Adrenal gland (tissue), 12 donors: ENCODE results near the gene METTL8. TPM values are rescaled to one million over a fixed set of nuclear protein-coding genes. Genes with fewer than 3 reads are reported as not detected.

Experiments
- DNase-seq, 7 donors: peaks; one replicate each; pipeline ENCODE4 v3.0.0-alpha.2; 2019 to 2020
- H3K27ac ChIP-seq, 5 donors: fragments of 200-600 bp; sonication (generic) in 4 of 5; 1 replicate in 3 of 5; 2 replicates in 2 of 5; pipeline versions ENCODE4 v1.5.1 to v1.8.0; 2016 to 2020; ENCODE audit warnings: mild to moderate bottlenecking in 1 of 5
- H3K27me3 ChIP-seq: fragments of 200-600 bp; 2 replicates; pipeline ENCODE4 v1.8.0; 2021
- H3K36me3 ChIP-seq, 2 donors: fragments of 200-600 bp; replicated peaks in 1 of 2; 1 replicate in 1 of 2; 2 replicates in 1 of 2; pipeline versions ENCODE4 v1.5.1 to v1.8.0; 2018 to 2022
- H3K4me1 ChIP-seq, 2 donors: fragments of 200-600 bp; replicated peaks in 1 of 2; 1 replicate in 1 of 2; 2 replicates in 1 of 2; pipeline versions ENCODE4 v1.5.1 to v1.8.0; 2018 to 2021
- H3K4me3 ChIP-seq, 4 donors: fragments of 200-600 bp; sonication (generic) in 3 of 4; one replicate each; pipeline ENCODE4 v1.5.1; 2016 to 2018
- H3K9me3 ChIP-seq, 3 donors: fragments of 200-600 bp; sonication (generic) in 1 of 3; replicated peaks in 1 of 3; 1 replicate in 2 of 3; 2 replicates in 1 of 3; pipeline versions ENCODE4 v1.5.1 to v1.8.0; 2016 to 2021
- CTCF ChIP-seq, 6 experiments: fragments of 450-650 bp in 4 of 6; fragments of 200-600 bp in 2 of 6; sonication (generic) in 1 of 6; IDR thresholded peaks; 1 replicate in 5 of 6; 2 replicates in 1 of 6; pipeline versions ENCODE4 v1.5.1 to v1.8.0; 2016 to 2021; ENCODE audit warnings: antibody characterized with exemption in 6 of 6, mild to moderate bottlenecking in 2 of 6, moderate library complexity in 1 of 6
- POLR2A ChIP-seq, 2 donors: fragments of 450-650 bp; IDR thresholded peaks; one replicate each; pipeline ENCODE4 v1.6.1; 2017; ENCODE audit warnings: antibody characterized with exemption in 2 of 2, mild to moderate bottlenecking in 2 of 2, moderate library complexity in 1 of 2
- WGBS, 4 donors: extraction: QIAGEN DNeasy Blood & Tissue Kit in 2 of 4; methylation state at CpG; one replicate each; pipeline versions ENCODE4 v1.1.5 to v1.1.7; 2013 to 2017; 5-methylcytosine and 5-hydroxymethylcytosine counted together
- intact Hi-C, 2 donors: fragments of 100-400 bp; cut with DNase I; formaldehyde crosslinking; loops; one replicate each; pipeline versions ENCODE4 v1.14.1 to v1.15.0; 2022 to 2023
- polyA plus RNA-seq, 3 donors: library from polyadenylated mRNA; stranded (reverse); fragments of 200-250 nt in 2 of 3; fragments of 350-450 nt in 1 of 3; fragmentation: Illumina TruSeq in 1 of 3; extraction: RNeasy Lipid Tissue Mini Kit (QIAGEN cat#74804) in 1 of 3; gene quantifications; one replicate each; pipeline ENCODE4 v1.2.3, GENCODE V29; 2013 to 2014
- total RNA-seq, 9 donors: library from RNA; depleted of rRNA in 4 of 9; stranded (reverse); fragments of >200 nt in 4 of 9; fragments of 120-200 nt in 1 of 9; fragmentation: NEBNext Ultra II Directional in 1 of 9; extraction: Animal tissue kit (Norgen Biotek cat#: 25700) in 1 of 9; gene quantifications; one replicate each; pipeline versions ENCODE4 v1.1.0 to v1.2.4, GENCODE V29; 2013 to 2023
- donor health status: healthy with polysubstance abuse.
- donor health status: Bipolar disorder and iron deficiency.
- donor health status: DM: yes; HTN: yes; CAD: no.
- donor health status: DM: no; HTN: no; CAD: no.
- donor health status: DM: no; HTN: no; CAD: no.
- donor health status: DM: yes; HTN: yes; CAD: no.

The METTL8 gene
- total and polyA plus RNA-seq, 12 donors: 3.3 to 37.5 (median 19.7) TPM

GRCh38 chr2:171404719-171405118 lies 29.1 kb downstream of the METTL8 start:
- WGBS, 4 donors: 85 to 97% (median 95%) methylated on average over 2 of the region's 2 CpGs
- H3K9me3 ChIP-seq: no peaks in the 10 kb centered on the region
- no peak for DNase-seq
- peaks cover 5 to 7% of the 10 kb centered on the region in 2 donors for H3K4me1 ChIP-seq
- no peak for TF ChIP-seq POLR2A (IDR thresholded peaks at IDR 0.05)
- no peak for TF ChIP-seq CTCF (IDR thresholded peaks at IDR 0.05)
- intact Hi-C loops: no loop called here
- no peak overlapping the region for H3K4me3 ChIP-seq
- H3K36me3 ChIP-seq: no peaks in the 10 kb centered on the region
- no peak overlapping the region for H3K27ac ChIP-seq
- no peaks in the 10 kb centered on the region for H3K27me3 ChIP-seq

- Histone ChIP-seq H3K4me3 (no peak overlapping the region), H3K27me3 (no peaks in the 10 kb centered on the region), H3K27ac (no peak overlapping the region), H3K9me3 (no peaks in the 10 kb centered on the region), H3K36me3 (no peaks in the 10 kb centered on the region), H3K4me1 (peaks cover 5 to 7% of the 10 kb centered on the region in 2 donors)
- WGBS, 4 donors: 51 to 68% (median 64%) methylated on average over 5 of the region's 5 CpGs
- DNase-seq: peak in 2 of 7 donors; percentile 16 to 27
- intact Hi-C loops: no loop called here
- no peak for TF ChIP-seq POLR2A (IDR thresholded peaks at IDR 0.05)
- TF ChIP-seq CTCF (IDR thresholded peaks at IDR 0.05): no peak
Observed at GRCh38 chr2:171404261-171404660, 29.5 kb downstream of the METTL8 start.

- Histone ChIP-seq H3K9me3 (no peaks in the 10 kb centered on the region), H3K36me3 (no peaks in the 10 kb centered on the region), H3K27ac (no peak overlapping the region), H3K27me3 (no peaks in the 10 kb centered on the region), H3K4me3 (no peak overlapping the region), H3K4me1 (peaks cover 5 to 7% of the 10 kb centered on the region in 2 donors)
- intact Hi-C loops: no loop called here
- TF ChIP-seq CTCF (IDR thresholded peaks at IDR 0.05) (no peak), POLR2A (IDR thresholded peaks at IDR 0.05) (no peak)
- no peak for DNase-seq
- WGBS, 4 donors: 52 to 55% (median 54%) methylated on average over 4 of the region's 4 CpGs
Observed at GRCh38 chr2:171402906-171403580, 30.7 kb downstream of the METTL8 start.

GRCh38 chr2:171401947-171402346 lies 31.8 kb downstream of the METTL8 start:
- TF ChIP-seq CTCF (IDR thresholded peaks at IDR 0.05): no peak
- no peak for TF ChIP-seq POLR2A (IDR thresholded peaks at IDR 0.05)
- intact Hi-C loops: no loop called here
- no peak overlapping the region for H3K4me3 ChIP-seq
- H3K27ac ChIP-seq: no peak overlapping the region
- no peaks in the 10 kb centered on the region for H3K36me3 ChIP-seq
- WGBS, 4 donors: 94 to 97% (median 96%) methylated on average over 1 of the region's 1 CpG
- DNase-seq: no peak
- H3K4me1 ChIP-seq: peaks cover 5 to 7% of the 10 kb centered on the region in 2 donors
- no peaks in the 10 kb centered on the region for H3K9me3 ChIP-seq
- H3K27me3 ChIP-seq: no peaks in the 10 kb centered on the region
